Activated gamma-delta T cell (primary cell): ENCODE data around the gene GART.

ENCODE experiments used
- DNase-seq: peaks from one replicate; lab custom pipeline; 2025; lab: John Stamatoyannopoulos, UW

Gene GART

DNA sequence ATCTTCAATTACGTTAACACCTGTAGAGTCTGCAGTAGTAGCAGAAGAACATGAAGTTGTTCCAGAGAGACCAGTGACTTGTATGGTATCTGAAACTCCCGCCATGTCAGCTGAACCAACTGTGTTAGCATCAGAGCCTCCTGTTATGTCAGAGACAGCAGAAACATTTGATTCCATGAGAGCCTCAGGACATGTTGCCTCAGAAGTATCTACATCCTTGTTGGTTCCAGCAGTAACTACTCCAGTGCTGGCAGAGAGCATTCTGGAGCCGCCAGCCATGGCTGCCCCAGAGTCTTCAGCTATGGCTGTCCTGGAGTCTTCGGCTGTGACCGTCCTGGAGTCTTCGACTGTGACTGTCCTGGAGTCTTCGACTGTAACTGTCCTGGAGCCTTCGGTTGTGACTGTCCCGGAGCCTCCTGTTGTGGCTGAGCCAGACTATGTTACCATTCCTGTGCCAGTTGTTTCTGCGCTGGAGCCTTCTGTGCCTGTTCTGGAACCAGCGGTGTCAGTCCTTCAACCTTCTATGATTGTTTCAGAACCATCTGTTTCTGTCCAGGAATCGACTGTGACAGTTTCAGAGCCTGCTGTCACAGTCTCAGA, 11.2 kb upstream of the GART start:
- no peak for DNase-seq

DNA sequence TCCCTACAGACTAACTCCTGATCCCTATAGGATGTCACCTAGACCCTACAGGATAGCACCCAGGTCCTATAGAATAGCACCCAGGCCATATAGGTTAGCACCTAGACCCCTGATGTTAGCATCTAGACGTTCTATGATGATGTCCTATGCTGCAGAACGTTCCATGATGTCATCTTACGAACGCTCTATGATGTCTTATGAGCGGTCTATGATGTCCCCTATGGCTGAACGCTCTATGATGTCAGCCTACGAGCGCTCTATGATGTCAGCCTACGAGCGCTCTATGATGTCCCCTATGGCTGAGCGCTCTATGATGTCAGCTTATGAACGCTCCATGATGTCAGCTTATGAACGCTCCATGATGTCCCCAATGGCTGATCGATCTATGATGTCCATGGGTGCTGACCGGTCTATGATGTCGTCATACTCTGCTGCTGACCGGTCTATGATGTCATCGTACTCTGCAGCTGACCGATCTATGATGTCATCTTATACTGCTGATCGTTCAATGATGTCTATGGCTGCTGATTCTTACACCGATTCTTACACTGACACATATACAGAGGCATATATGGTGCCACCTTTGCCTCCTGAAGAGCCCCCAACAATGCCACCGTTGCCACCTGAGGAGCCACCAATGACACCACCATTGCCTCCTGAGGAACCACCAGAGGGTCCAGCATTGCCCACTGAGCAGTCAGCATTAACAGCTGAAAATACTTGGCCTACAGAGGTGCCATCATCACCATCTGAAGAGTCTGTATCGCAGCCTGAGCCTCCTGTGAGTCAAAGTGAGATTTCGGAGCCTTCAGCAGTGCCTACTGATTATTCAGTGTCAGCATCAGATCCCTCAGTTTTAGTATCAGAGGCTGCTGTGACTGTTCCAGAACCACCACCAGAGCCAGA, 10.4 kb upstream of the GART start:
- no peak for DNase-seq

DNA sequence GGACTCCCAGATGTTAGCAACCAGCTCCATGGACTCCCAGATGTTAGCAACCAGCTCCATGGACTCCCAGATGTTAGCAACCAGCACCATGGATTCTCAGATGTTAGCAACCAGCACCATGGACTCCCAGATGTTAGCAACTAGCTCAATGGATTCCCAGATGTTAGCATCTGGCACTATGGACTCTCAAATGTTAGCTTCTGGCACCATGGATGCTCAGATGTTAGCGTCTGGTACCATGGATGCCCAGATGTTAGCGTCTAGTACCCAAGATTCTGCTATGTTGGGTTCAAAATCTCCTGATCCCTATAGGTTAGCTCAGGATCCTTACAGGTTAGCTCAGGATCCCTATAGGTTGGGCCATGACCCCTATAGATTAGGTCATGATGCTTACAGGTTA, 9.7 kb upstream of the GART start:
- DNase-seq: no peak

DNA sequence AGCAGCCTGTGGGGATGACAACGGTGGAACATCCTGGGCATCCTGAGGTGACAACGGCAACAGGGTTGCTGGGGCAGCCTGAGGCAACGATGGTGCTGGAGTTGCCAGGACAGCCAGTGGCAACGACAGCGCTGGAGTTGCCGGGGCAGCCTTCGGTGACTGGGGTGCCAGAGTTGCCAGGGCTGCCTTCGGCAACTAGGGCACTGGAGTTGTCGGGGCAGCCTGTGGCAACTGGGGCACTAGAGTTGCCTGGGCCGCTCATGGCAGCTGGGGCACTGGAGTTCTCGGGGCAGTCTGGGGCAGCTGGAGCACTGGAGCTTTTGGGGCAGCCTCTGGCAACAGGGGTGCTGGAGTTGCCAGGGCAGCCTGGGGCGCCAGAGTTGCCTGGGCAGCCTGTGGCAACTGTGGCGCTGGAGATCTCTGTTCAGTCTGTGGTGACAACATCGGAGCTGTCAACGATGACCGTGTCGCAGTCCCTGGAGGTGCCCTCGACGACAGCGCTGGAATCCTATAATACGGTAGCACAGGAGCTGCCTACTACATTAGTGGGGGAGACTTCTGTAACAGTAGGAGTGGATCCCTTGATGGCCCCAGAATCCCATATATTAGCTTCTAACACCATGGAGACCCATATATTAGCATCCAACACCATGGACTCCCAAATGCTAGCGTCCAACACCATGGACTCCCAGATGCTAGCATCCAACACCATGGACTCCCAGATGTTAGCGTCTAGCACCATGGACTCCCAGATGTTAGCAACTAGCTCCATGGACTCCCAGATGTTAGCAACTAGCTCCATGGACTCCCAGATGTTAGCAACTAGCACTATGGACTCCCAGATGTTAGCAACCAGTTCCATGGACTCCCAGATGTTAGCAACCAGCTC, 9.1 kb upstream of the GART start:
- no peak for DNase-seq

DNA sequence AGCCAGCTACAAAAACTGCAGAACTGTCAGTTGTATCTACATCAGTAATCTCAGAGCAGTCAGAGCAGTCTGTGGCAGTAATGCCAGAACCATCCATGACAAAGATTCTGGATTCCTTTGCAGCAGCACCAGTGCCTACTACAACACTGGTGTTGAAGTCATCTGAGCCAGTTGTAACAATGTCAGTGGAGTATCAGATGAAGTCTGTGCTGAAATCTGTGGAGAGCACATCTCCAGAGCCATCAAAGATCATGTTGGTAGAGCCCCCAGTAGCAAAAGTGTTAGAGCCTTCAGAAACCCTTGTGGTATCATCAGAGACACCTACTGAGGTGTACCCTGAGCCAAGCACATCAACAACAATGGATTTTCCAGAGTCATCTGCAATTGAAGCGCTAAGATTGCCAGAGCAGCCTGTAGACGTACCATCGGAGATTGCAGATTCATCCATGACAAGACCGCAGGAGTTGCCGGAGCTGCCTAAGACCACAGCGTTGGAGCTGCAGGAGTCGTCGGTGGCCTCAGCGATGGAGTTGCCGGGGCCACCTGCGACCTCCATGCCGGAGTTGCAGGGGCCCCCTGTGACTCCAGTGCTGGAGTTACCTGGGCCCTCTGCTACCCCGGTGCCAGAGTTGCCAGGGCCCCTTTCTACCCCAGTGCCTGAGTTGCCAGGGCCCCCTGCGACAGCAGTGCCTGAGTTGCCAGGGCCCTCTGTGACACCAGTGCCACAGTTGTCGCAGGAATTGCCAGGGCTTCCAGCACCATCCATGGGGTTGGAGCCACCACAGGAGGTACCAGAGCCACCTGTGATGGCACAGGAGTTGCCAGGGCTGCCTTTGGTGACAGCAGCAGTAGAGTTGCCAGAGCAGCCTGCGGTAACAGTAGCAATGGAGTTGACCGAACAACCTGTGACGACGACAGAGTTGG, 8.2 kb upstream of the GART start:
- DNase-seq: no peak

DNA sequence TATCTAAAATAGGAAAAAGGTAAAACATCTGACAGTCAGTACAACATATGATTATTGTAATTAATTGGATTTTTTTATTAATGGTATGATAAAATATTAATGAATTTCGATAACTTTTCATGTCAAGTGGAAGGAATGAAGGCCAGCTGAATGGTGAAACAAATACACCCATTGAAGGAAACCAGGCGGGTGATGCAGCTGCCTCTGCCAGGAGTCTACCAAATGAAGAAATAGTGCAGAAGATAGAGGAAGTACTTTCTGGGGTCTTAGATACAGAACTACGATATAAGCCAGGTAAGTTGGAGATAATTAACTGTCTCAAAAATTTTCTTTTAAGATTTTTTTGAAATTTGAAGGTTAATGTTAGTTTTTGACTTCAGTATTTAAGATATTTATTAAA, 4.2 kb upstream of the GART start:
- DNase-seq: no peak

DNA sequence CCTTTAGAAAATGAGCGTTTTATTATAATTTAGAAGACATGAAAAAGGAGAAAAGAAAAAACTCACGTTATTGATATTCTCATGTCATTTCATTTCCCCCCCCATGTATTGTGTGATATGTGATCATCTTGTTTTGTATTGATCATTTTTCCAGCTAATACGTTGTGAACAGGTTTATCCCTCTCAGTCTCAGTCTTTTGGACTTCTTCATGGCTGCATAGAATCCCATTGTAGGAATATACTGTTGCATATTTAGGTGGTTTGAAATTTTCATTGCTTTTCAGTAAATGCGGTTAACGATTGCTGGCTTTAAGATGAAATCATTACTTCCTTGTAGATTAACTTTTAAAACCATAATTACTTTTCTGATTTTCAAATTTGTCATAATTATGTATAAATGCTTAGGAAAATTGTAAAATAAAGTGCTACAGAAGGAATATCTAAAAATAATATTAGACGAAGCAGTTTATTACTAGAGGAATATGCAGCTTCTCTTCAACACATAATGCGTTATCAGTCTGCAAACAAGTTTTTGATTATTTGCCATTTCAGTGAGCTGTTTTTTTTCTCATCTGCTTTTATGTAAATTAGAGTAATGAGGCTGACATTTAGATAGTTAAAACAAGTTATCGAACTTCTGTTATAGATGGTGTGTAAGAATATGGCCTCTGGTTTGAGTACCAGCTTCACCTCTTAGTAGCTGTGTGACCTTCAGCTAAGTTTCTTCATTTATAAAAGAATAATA, 2.7 kb upstream of the GART start:
- no peak for DNase-seq

DNA sequence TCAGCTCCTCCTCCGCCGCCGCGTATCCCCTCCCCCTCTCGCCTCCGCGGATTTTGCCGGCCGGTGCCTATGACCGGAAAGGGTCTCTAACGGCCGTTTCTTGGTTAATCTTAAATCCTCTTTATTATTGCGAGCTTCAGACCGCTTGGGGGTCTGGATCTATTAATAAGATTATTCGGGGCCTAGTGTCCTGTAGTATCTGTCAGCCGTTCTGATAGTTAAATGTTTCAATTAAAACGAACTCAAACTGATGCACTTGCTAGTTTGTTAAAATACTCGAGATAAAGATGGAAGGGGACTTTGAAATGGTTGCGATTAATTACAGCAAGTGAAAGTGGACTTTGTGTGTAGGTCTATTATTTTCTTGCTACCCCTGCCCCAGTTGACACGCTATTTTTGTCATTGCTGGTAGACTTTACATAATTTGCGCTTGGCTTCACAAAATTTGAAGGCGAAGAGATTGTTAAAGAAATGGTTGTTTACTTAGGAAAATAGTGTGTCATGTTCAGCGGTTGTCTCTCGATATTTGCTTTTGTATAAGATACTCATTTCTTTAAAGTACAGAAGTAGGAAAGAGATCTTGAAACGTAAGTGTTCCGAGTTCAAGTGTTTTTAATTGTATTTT, 1.7 kb upstream of the GART start:
- no peak for DNase-seq

DNA sequence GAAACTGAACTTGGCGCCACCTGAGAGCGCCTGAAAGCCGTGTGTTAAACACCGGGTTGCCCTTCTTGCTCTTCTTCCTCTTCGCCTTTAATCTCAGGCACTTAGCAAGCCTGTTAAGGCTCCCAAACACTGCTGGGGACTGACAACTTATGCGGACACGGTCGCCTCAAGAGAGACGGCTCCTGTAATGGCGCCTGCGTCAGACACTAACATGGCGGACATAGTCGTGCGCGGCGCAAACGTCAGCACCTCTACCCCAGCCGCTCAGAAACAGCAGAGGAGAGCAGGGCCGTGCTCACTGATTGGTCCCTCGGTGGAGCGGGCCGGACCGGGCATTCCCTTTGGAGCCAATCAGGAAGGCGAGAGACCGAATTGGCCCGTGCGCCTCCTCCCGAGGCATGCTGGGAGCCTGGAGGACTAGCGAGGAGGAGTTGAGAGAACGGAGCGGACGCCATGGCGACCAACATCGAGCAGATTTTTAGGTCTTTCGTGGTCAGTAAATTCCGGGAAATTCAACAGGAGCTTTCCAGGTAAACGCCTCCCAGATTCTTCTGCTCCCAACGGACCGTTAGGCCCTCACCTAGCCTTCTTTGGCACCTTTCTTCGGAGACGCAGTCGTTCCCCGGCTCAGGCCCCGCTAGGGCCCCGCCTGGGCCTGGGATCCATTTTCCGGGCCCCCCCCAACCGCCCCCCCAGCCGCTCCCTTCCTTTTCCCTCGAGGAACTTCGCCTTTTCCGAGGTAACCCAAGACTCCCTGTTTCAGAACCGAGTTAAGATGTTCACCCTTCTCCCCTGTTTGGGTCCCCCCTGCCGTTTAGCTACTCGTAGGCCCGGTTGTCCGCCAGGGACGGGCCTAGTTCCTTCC, 955 bp upstream of the GART start, which contains the start of gene SON:
Gene SON (plus strand): TSS at position 399 of the 865 bp plus-strand sequence. CDS start 55 bp downstream, at position 454.
- peak; percentile 93 for DNase-seq

DNA sequence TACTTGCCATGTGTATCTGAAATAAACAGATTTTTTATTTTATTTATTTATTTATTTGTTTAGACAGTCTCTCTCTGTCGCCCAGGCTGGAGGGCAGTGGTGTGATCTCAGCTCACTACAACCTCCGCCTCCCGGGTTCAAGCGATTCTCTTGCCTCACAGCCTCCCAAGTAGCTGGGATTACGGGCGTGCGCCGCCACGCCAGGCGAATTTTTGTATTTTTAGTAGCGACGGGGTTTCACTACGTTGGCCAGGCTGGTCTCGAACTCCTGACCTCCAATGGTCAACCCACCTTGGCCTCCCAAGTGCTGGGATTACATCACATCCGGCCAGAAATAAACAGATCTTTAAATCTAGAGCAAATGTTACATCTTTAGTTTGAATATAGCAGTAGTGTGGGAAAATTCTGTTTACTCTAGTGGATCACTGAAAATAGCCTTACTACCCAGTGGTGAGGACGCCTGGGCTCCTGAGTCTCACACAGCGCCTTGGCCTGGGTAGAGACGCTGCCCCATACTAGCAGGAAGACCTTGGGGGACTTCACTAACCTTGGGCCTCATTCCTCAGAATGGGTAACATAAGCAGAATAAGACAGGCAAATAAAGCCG, 709 bp downstream of the GART start:
- DNase-seq: no peak

DNA sequence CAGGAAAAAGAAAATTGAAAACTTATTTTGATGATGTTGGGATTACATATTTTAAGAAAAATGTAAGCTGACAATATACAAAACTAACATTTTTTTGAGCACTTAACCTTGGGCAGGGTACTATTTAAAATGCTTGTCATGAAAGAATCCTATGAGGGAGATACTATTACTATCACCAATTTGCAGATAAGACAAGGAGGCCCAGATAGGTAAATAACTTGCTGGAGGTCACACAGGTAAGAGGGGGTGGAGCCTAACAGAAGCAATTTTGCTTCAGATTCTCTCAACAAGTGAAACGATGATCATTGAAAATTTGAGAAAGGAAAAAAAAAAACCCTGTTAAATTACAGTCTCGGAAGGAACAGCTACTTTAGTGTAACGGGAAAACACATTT, 1.2 kb downstream of the GART start:
- DNase-seq: no peak

DNA sequence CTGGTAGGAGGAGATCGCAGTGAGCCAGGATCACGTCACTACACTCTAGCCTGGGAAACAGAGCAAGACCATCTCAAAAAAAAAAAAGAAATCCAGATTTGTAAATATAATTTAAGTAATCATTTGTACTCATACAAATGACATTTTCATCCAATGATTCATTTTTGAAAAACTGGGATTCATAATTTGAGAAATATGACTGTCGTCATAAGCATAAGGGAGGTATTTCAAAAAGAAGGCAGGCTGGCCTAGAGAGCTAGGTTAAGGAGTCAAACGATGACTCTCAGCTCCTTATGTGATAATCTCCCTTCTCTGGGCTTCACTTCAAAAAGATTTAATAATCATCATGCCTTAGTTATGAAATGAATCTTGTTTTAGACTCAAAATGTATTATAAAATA, 2.3 kb downstream of the GART start:
- DNase-seq: no peak

DNA sequence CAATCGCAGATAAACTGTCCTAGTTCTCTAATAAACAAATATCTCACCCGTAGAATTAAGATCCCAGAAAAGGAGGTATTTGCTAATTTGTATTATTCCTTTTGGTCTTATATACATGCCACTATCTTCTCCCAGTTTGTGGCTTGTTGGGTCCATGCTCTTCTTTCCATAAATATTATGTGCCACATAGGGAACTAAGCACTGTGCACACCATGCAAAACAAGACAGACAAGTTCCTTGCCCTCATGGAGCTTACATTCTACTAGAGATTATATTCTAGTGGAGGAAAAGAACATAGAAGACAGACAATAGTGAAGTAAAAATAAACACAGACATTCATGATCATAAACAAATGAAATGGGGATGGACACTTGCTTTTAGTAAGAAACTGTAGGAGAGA, 4.7 kb downstream of the GART start:
- no peak for DNase-seq

DNA sequence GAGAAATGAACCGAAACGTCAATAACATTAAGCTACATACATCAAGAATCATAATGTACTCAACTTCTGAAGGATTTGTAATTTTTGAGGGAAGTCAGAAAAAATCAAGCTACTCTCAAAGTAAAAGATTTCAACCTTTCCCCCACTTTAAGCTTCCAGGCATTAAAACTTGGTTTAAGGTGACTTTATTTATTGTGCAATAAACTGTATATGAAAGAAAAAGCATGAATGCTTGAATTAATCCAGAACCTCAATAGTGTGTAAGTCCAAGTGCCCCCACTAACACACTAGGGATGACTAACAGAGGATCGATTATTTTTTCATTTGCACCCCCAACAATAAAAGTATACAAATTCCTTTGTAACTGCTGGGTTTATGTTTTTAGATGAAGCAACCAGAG, 10.9 kb downstream of the GART start:
- DNase-seq: no peak

DNA sequence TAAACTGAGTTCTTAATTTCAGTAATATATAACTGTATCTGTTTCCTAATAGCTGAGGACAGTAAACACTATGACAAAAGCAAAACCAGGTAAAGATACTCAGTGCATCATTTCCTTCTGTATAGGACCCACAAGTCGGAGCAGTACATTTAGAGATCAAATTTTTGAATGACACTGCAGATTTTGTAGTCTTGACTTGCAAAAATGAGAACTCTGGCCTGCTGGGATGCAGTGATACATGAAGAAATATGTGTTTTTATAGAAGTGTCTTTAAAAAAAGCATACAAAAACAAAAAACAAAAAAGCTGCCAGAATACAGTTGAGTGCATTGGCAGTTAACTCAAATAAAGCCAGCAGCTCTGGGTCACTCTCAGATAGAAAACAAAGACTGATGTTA, 19.0 kb downstream of the GART start:
- no peak for DNase-seq

DNA sequence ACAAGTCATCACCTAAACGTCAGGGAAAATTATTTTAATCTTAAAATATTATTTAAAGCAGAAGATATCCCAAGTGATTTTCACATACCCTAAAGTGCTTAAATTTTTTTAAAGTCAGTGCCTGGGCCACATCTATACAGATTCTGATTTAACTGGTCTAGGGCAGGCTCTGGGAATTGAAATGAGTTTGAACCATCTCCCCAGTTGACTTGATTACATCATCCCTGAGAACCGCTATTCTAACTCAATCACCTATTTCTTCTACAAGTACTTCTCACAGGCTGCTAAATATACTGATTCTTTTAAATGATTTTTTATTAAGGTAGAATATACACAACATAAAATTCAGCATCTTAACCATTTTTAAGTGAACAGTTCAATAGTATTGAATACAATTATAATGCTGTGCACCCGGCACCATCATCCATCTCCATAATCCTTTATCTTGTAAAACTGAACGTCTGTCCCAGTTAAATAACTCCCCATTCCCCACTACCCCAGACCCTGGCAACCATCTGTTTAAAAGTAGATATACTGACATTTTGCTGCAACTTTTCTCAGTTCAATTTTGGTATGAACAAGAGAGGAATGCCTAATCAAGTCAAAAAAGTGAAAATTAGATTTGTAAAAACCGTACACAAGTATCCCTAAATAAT, 19.5 kb downstream of the GART start:
- no peak for DNase-seq

DNA sequence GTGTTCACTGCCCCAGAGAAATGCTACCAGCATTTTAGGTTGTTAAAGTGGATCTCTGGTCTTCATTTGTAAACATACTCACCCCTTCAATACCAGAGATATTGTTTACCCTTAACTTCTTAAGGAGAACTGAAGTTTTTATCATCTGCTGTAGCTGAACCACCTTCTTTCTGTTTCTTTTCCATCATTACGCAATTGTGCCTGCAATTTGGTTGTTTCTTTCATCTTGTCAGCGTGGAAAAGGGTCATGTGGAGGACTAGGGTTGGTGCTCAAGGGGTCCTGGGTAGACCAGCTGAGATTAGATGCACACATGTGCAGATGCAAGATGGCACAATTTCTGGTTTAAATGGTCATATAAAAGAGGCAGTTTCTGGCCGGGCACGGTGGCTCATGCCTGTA, 23.0 kb downstream of the GART start:
- no peak for DNase-seq

DNA sequence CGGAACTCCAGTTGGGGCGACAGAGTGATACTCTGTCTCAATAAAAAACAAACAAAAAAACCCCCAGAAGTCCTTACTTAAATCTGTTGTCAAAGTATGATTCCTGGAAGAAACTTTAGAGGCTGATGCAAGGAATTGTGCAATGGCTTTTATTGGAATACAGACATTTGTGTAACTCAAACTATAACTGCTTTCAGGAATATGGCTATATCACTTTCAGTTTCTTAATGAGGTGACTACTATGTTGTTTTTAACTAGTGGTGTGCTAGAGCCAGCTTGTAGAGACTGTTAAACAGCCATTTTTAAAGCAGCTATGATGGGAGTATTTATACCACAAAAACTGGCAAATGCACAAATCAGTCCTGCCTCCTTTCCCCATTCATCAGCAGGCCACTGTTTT, 27.7 kb downstream of the GART start:
- DNase-seq: no peak
